Fibroblast of lung (primary cell): Measurements from ENCODE around the gene AP3S2.

Experiments
- CTCF ChIP-seq, 2 donors: IDR thresholded peaks in 1 of 2; conservative IDR thresholded peaks in 1 of 2; 1 replicate in 1 of 2; 2 replicates in 1 of 2; pipeline ENCODE4 v1.5.1; 2011 to 2012; ENCODE audit warnings: low read length in 2 of 2, control low read depth in 1 of 2, inconsistent platforms in 1 of 2, low read depth in 1 of 2, mild to moderate bottlenecking in 1 of 2
- EZH2 ChIP-seq: IDR thresholded peaks from 2 replicates; pipeline ENCODE4 v1.5.1; 2012; ENCODE audit warnings: low read length, control low read depth, mild to moderate bottlenecking; ENCODE audit errors: missing control alignments

DNA sequence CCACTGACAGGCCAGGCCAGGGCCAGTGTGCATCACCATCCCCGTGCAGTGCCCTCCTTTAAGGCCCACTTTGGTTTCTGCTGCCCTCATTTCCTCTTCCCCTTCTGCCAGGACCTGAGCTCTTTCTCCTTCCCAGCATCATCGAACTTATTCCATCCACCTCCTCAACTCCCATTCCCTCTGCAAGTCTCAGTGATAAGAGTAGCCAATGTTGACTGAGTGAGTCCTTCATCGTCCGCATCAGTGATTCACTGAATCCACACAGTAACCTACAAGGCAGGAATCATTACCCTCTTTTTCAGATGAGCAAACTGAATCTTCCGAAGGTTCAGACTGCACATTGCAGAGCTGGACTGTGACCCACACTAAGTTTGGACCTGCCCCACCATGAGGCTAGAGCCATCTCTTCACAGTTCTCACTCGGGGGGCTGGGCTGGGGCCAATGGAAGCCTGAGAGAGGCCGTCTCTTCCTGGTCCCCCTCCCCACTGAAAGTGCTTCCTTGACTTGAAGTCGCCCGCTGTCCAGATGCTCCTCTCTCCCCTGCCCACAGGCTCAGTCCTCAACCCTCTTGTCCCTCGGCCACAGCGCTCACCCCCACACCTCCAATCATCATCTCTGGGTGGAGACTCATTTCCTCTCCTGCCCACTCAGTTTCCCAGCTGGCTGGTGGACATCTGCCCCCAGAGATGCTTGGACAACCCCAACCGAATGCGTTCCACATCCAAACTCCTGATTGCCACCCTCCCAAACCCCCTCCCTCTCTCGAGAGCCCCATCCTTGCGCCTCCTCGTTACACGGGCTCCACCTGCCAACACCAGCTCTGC, 64.0 kb downstream of the AP3S2 start:
- TF ChIP-seq CTCF (conservative IDR thresholded peaks at IDR 0.05 in 1 of 2, IDR thresholded peaks at IDR 0.05 in 1 of 2; ENCODE audit: low read depth in 1 of 2, low read length in 2 of 2) = no peak
- TF ChIP-seq EZH2 = no peak
